ENCODE results near the gene RNF207.

Gene RNF207

GRCh38 chr1:6252374-6252710, 46.4 kb downstream of the RNF207 start:
- no peaks in the 10 kb centered on the region for H4K20me1 ChIP-seq (ENCODE audit: insufficient read depth, low read length)
- H3K9ac ChIP-seq (ENCODE audit: low read length): no peak overlapping the region
- no peaks in the 10 kb centered on the region for H3K27me3 ChIP-seq (ENCODE audit: low read depth, low read length)
- H3K4me3 ChIP-seq (ENCODE audit: low read length): no peak overlapping the region
- no peaks in the 10 kb centered on the region for H3K9me3 ChIP-seq (ENCODE audit: insufficient read depth, low read length)
- no peaks in the 10 kb centered on the region for H3K36me3 ChIP-seq (replicated peaks; ENCODE audit: low read depth, low read length)
- H3K79me2 ChIP-seq (ENCODE audit: low read length): no peaks in the 10 kb centered on the region
- no peaks in the 10 kb centered on the region for H3K4me1 ChIP-seq (ENCODE audit: low read length)
- H2AFZ ChIP-seq (ENCODE audit: low read depth, low read length): no peak overlapping the region
- H3K4me2 ChIP-seq (ENCODE audit: low read length): no peak overlapping the region
- TF ChIP-seq EZH2phosphoT487 (IDR thresholded peaks at IDR 0.05; ENCODE audit: low read depth): no peak
- TF ChIP-seq, protein P1, sequence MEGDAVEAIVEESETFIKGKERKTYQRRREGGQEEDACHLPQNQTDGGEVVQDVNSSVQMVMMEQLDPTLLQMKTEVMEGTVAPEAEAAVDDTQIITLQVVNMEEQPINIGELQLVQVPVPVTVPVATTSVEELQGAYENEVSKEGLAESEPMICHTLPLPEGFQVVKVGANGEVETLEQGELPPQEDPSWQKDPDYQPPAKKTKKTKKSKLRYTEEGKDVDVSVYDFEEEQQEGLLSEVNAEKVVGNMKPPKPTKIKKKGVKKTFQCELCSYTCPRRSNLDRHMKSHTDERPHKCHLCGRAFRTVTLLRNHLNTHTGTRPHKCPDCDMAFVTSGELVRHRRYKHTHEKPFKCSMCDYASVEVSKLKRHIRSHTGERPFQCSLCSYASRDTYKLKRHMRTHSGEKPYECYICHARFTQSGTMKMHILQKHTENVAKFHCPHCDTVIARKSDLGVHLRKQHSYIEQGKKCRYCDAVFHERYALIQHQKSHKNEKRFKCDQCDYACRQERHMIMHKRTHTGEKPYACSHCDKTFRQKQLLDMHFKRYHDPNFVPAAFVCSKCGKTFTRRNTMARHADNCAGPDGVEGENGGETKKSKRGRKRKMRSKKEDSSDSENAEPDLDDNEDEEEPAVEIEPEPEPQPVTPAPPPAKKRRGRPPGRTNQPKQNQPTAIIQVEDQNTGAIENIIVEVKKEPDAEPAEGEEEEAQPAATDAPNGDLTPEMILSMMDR (IDR thresholded peaks at IDR 0.05; ENCODE audit: low read depth, low read length): no peak
- H3K27ac ChIP-seq (ENCODE audit: low read length): no peak overlapping the region

- H4K20me1 ChIP-seq (ENCODE audit: insufficient read depth, low read length): no peaks in the 10 kb centered on the region
Observed at GRCh38 chr1:6253380-6253779, 47.5 kb downstream of the RNF207 start.

GRCh38 chr1:6254691-6255090, 48.8 kb downstream of the RNF207 start:
- H4K20me1 ChIP-seq (ENCODE audit: insufficient read depth, low read length): no peaks in the 10 kb centered on the region; the same call in 1 of the 2 replicates
- no peaks in the 10 kb centered on the region for H3K36me3 ChIP-seq (replicated peaks; ENCODE audit: low read depth, low read length)
- no peaks in the 10 kb centered on the region for H3K9me3 ChIP-seq (ENCODE audit: insufficient read depth, low read length)
- H3K79me2 ChIP-seq (ENCODE audit: low read length): no peaks in the 10 kb centered on the region
- H3K4me1 ChIP-seq (ENCODE audit: low read length): no peaks in the 10 kb centered on the region
- H3K27me3 ChIP-seq (ENCODE audit: low read depth, low read length): no peaks in the 10 kb centered on the region
- H3K27ac ChIP-seq (ENCODE audit: low read length): no peak overlapping the region
- no peak for TF ChIP-seq EZH2phosphoT487 (IDR thresholded peaks at IDR 0.05; ENCODE audit: low read depth)
- TF ChIP-seq, protein P1 (IDR thresholded peaks at IDR 0.05; ENCODE audit: low read depth, low read length): no peak
- no peak overlapping the region for H3K4me2 ChIP-seq (ENCODE audit: low read length)
- H3K4me3 ChIP-seq (ENCODE audit: low read length): no peak overlapping the region
- no peak overlapping the region for H2AFZ ChIP-seq (ENCODE audit: low read depth, low read length)
- no peak overlapping the region for H3K9ac ChIP-seq (ENCODE audit: low read length)

More at GRCh38 chr1:6253380-6253779, 47.5 kb downstream of the RNF207 start:
- TF ChIP-seq EZH2phosphoT487 (IDR thresholded peaks at IDR 0.05; ENCODE audit: low read depth): no peak
- TF ChIP-seq, protein P1 (IDR thresholded peaks at IDR 0.05; ENCODE audit: low read depth, low read length): no peak
- no peak overlapping the region for H3K27ac ChIP-seq (ENCODE audit: low read length)
- H3K36me3 ChIP-seq (replicated peaks; ENCODE audit: low read depth, low read length): no peaks in the 10 kb centered on the region
- H3K4me3 ChIP-seq (ENCODE audit: low read length): no peak overlapping the region
- H3K27me3 ChIP-seq (ENCODE audit: low read depth, low read length): no peaks in the 10 kb centered on the region
- H2AFZ ChIP-seq (ENCODE audit: low read depth, low read length): no peak overlapping the region
- no peaks in the 10 kb centered on the region for H3K9me3 ChIP-seq (ENCODE audit: insufficient read depth, low read length)
- no peak overlapping the region for H3K9ac ChIP-seq (ENCODE audit: low read length)
- H3K4me2 ChIP-seq (ENCODE audit: low read length): no peak overlapping the region
- no peaks in the 10 kb centered on the region for H3K79me2 ChIP-seq (ENCODE audit: low read length)
- H3K4me1 ChIP-seq (ENCODE audit: low read length): no peaks in the 10 kb centered on the region

DNA sequence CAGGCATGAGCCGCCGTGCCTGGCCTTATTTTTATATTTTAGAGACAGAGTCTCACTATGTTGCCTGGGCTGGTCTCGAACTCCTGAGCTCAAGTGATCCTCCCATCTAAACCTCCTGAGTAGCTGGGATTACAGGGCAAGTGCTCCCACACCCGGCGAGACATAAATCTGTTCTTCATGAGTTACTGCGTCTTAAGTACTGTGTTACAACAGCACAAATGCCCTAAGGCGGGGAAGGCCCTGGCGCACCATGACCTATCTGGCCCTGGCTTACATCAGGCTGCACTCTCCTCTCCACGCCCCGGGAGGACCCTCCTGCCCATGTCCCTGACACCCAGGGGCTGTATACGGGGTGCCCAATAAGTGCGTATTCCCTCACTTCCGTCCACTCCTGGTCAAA, 50.7 kb downstream of the RNF207 start:
- no peaks in the 10 kb centered on the region for H3K36me3 ChIP-seq (replicated peaks; ENCODE audit: low read depth, low read length)
- no peaks in the 10 kb centered on the region for H3K27me3 ChIP-seq (ENCODE audit: low read depth, low read length)
- no peaks in the 10 kb centered on the region for H3K79me2 ChIP-seq (ENCODE audit: low read length)
- H3K27ac ChIP-seq (ENCODE audit: low read length): no peak overlapping the region
- H3K4me1 ChIP-seq (ENCODE audit: low read length): no peaks in the 10 kb centered on the region
- no peaks in the 10 kb centered on the region for H3K9me3 ChIP-seq (ENCODE audit: insufficient read depth, low read length)
- H3K4me3 ChIP-seq (ENCODE audit: low read length): no peak overlapping the region
- no peaks in the 10 kb centered on the region; the same call in 1 of the 2 replicates for H4K20me1 ChIP-seq (ENCODE audit: insufficient read depth, low read length)
- TF ChIP-seq, protein P1 (IDR thresholded peaks at IDR 0.05; ENCODE audit: low read depth, low read length): no peak
- TF ChIP-seq EZH2phosphoT487 (IDR thresholded peaks at IDR 0.05; ENCODE audit: low read depth): no peak
- H3K9ac ChIP-seq (ENCODE audit: low read length): no peak overlapping the region
- no peak overlapping the region for H2AFZ ChIP-seq (ENCODE audit: low read depth, low read length)
- no peak overlapping the region for H3K4me2 ChIP-seq (ENCODE audit: low read length)

Measured in OCI-LY3 (cell line).